ENCODE results near the gene MEDAG.
A peak's percentile ranks its signal among the peaks of the same experiment; 100 is the strongest.

The MEDAG gene

DNA sequence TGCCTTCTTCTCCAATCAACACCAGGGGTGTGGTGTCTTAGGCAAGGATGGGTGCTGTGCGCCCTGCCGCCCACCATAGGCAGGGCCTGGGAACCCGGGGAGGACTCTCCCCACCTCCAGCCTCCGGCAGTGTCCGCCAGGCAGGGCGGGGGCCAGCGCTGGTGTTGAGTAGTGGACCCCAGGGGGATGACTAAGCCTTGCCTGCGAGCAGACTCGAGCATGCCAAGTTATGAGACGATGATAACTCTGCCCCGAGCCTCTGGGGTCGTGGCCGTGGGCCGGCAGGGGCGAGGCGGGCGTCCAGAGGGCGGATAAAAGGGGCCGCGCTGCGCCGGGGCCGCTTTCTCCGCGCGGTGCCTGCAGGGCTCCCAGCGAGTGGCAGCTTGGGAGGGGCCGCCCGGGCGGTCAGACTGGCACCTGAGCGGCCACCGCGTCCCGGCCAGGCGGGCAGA is at the start of gene MEDAG:
TSS of gene MEDAG (plus strand) at position 340 of the 452 bp plus-strand sequence. CDS start 245 bp downstream, outside the sequence.
- DNase-seq (ENCODE audit: extremely low read depth, low read depth), result peak; percentile 24
- TF ChIP-seq, protein P1, sequence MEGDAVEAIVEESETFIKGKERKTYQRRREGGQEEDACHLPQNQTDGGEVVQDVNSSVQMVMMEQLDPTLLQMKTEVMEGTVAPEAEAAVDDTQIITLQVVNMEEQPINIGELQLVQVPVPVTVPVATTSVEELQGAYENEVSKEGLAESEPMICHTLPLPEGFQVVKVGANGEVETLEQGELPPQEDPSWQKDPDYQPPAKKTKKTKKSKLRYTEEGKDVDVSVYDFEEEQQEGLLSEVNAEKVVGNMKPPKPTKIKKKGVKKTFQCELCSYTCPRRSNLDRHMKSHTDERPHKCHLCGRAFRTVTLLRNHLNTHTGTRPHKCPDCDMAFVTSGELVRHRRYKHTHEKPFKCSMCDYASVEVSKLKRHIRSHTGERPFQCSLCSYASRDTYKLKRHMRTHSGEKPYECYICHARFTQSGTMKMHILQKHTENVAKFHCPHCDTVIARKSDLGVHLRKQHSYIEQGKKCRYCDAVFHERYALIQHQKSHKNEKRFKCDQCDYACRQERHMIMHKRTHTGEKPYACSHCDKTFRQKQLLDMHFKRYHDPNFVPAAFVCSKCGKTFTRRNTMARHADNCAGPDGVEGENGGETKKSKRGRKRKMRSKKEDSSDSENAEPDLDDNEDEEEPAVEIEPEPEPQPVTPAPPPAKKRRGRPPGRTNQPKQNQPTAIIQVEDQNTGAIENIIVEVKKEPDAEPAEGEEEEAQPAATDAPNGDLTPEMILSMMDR (IDR thresholded peaks at IDR 0.05; ENCODE audit: low read depth, low read length), result no peak

DNA sequence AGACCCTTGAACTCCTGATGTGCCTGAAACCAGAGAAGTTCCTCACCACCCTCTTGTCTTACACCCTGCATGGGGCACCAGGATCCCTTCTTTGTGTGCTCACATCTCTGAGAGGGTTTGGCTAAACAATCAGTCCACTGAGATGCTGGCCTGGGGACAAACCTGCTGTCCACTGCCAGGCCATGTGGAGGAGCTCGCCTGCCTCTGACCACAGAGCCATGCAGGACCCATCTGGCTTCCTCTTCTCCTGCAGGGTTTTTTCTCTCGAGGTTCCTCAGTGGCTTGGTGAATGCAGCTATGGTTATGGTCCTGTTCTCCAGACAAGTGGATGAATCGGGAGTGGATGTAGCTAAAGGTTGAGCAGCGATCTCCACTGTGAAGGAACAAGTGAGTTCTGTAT is 49.1 kb upstream of the MEDAG start:
- TF ChIP-seq, protein P1 (IDR thresholded peaks at IDR 0.05; ENCODE audit: low read depth, low read length), result peak; percentile 45
- DNase-seq (ENCODE audit: extremely low read depth, low read depth), result no peak

DNA sequence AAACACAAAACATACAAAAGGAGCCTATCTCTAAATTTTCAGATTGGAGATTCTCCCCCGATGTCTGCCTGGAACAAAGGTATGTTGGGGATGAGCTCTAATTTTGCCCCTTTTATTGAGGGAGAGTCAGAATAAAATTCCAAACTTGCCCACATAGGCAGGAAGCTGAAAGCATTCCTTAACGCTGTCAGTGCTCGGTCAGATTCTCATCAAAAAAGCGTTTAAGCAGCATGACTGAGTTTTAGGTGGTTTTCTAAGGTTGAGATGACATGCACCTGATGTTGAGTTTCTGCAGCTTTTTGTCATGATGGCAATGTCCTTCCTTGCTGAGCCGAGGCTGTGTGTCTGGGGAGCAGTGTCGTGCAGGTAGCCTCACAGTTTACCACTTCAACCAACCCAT is 48.4 kb upstream of the MEDAG start:
- TF ChIP-seq, protein P1 (IDR thresholded peaks at IDR 0.05; ENCODE audit: low read depth, low read length), result no peak

DNA sequence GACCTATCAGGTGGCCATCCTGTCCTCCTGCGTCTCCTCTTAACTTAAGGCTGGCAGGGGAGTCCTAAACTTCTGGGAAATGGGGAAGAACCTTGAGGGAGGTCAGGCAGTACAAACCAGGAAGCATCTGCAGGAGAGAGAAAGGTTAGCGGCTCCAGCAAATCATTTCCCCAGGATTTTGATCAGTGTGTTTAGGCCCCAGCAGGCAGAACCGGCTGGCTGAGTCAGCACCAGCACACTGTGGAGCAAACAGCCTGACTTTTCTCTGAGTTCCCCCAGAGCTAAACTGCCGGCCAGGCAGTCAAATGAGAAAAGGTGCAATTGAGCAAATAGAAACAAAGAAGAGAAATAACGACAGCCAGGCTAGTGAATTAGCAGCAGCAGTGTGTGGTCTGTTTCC is 46.7 kb upstream of the MEDAG start:
- TF ChIP-seq, protein P1 (IDR thresholded peaks at IDR 0.05; ENCODE audit: low read depth, low read length), result no peak
- no peak for DNase-seq (ENCODE audit: extremely low read depth, low read depth)

More for the DNA sequence above, 48.4 kb upstream of the MEDAG start:
- no peak for DNase-seq (ENCODE audit: extremely low read depth, low read depth)

DNA sequence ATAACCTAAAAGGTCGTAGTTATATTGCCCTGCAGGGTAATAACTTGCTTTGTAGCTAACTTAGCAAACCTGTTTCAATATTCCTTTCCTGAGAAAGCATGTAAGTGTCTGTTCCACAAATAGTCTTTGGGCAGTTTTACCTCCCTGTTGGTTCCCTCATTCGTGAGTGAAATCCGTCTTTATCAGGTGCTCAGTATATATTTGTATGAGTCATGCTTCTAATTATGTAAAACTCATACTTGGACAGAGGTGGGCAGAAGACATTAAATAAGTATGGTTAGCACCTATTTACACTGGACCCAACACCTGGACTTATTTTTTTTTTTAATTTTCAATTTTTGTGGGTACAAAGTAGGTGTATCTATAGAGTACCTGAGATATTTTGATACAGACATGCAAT is 44.9 kb upstream of the MEDAG start:
- TF ChIP-seq, protein P1 (IDR thresholded peaks at IDR 0.05; ENCODE audit: low read depth, low read length), result no peak
- DNase-seq (ENCODE audit: extremely low read depth, low read depth), result no peak

DNA sequence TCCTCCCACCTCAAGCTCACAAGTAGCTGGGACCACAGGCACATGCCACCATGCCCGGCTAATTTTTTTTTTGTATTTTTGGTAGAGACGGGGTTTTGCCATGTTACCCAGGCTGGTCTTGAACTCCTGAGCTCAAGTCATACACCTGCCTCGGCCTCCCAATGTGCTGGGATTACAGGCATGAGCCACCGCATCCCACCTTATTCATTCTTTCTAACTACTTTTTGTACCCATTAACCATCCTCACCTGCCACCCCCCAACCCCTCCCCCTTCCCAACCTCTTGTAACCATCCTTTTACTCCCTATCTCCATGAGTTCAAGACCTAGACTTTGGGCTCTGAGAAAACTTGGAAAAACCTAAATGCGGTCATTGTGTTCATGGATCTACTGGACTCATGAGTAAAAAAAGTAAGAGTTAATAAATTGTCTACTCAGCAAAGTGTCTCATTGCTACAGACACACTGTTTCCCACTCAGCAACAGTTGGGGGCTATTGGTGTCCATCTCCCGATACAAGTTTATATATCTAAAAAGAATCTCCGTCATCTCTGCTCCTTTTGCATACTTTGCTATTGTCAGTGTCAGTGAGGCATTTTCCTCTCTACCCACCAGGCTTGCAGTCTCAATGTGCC is 44.1 kb upstream of the MEDAG start:
- no peak for DNase-seq (ENCODE audit: extremely low read depth, low read depth)
- TF ChIP-seq, protein P1 (IDR thresholded peaks at IDR 0.05; ENCODE audit: low read depth, low read length), result no peak

DNA sequence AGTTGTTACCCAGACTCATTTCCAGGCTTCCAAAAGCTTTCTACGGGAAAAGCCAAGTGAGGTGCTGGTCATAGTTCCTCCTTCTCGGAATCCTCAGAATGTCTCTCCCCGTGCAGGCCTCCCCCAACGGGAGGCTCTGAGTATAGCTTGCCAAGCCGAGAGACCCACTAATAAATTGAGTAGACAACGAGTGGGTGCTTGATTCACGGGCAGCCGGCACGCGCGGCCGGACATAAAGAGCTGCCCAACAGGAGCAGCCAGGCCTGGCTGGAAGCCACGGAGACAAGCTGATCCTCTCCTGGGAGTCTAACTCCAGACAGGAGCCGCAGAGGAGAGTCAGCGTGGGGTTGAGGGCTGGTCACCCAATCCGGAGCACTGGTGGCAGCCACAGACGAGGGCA is 43.4 kb upstream of the MEDAG start:
- DNase-seq (ENCODE audit: extremely low read depth, low read depth), result no peak
- TF ChIP-seq, protein P1 (IDR thresholded peaks at IDR 0.05; ENCODE audit: low read depth, low read length), result no peak; the same call in 1 of the 2 replicates

All from AG09319 (cell line).